Natural killer cell (primary cell): ENCODE data around the gene FOCAD. TPM values are rescaled to one million over a fixed set of nuclear protein-coding genes. Genes with fewer than 3 reads are reported as not detected.

Experiments
- ATAC-seq, 3 donors: fragments of 150-1000 bp in 2 of 3; fragments of 200-7000 bp in 1 of 3; cut with Tn5 transposase; 1 replicate in 1 of 3; 2 replicates in 2 of 3; pipeline ENCODE4 v1.10.0; 2021; ENCODE audit warnings: mild to moderate bottlenecking in 2 of 3, moderate library complexity in 2 of 3
- DNase-seq, 2 donors: peaks; one replicate each; pipeline versions ENCODE4 v3.0.0 to v3.0.0-alpha.2; 2013 to 2021; ENCODE audit warnings: mixed read lengths in 1 of 2
- H3K27ac ChIP-seq: one replicate; pipeline ENCODE4 v1.5.1; 2013; ENCODE audit warnings: mild to moderate bottlenecking, low read length
- H3K27me3 ChIP-seq: one replicate; pipeline ENCODE4 v1.6.1; 2013; ENCODE audit warnings: low read length; ENCODE audit not compliant: control insufficient read depth, insufficient read depth
- H3K36me3 ChIP-seq: one replicate; pipeline ENCODE4 v1.6.1; 2013; ENCODE audit warnings: low read length; ENCODE audit not compliant: control insufficient read depth, insufficient read depth
- H3K4me1 ChIP-seq: one replicate; pipeline ENCODE4 v1.6.1; 2013; ENCODE audit warnings: low read length; ENCODE audit not compliant: control insufficient read depth, insufficient read depth
- H3K4me3 ChIP-seq: one replicate; pipeline ENCODE4 v1.5.1; 2013; ENCODE audit warnings: low read length
- H3K9me3 ChIP-seq: one replicate; pipeline ENCODE4 v1.6.1; 2013; ENCODE audit warnings: low read length; ENCODE audit not compliant: control insufficient read depth, insufficient read depth
- H3K27ac Mint-ChIP-seq, 2 donors: one replicate each; pipeline ENCODE4 v1.8.0; 2022; ENCODE audit warnings: mild to moderate bottlenecking in 2 of 2, mixed read lengths in 2 of 2, moderate library complexity in 1 of 2
- H3K27me3 Mint-ChIP-seq, 2 donors: one replicate each; pipeline ENCODE4 v1.8.0; 2022; ENCODE audit warnings: low read depth in 2 of 2, mixed read lengths in 2 of 2
- H3K36me3 Mint-ChIP-seq: one replicate; pipeline ENCODE4 v1.8.0; 2022; ENCODE audit warnings: mixed read lengths
- H3K4me1 Mint-ChIP-seq, 2 donors: one replicate each; pipeline ENCODE4 v1.8.0; 2022; ENCODE audit warnings: mixed read lengths in 2 of 2
- H3K4me3 Mint-ChIP-seq: one replicate; pipeline ENCODE4 v1.8.0; 2022; ENCODE audit warnings: mild to moderate bottlenecking, moderate library complexity, mixed read lengths
- H3K9me3 Mint-ChIP-seq, 2 donors: one replicate each; pipeline ENCODE4 v1.8.0; 2022; ENCODE audit warnings: mixed read lengths in 2 of 2
- WGBS: methylation state at CpG from one replicate; pipeline ENCODE4 v1.1.7; 2013; ENCODE audit warnings: missing lambda C conversion rate; ENCODE audit not compliant: insufficient coverage; 5-methylcytosine and 5-hydroxymethylcytosine counted together
- intact Hi-C: fragments of 100-400 bp; cut with micrococcal nuclease; formaldehyde crosslinking; loops from one replicate; pipeline ENCODE4 v1.14.2; 2022
- total RNA-seq, 4 donors: library from RNA; stranded (reverse); fragments of 120-200 nt in 1 of 4; gene quantifications; one replicate each; pipeline versions ENCODE4 v1.2.3 to v1.2.4, GENCODE V29; 2013 to 2022
- TF ChIP-seq, protein P1 (sequence below): fragments of 200-600 bp; IDR thresholded peaks from one replicate; pipeline ENCODE4 v1.8.0; 2022; ENCODE audit warnings: antibody characterized with exemption

FOCAD gene
- total RNA-seq, 3 donors from 2014 or later (not counting 1 experiment from before 2014, with no cell fraction given) = 15.1 to 27.6 (median 18.8) TPM

DNA sequence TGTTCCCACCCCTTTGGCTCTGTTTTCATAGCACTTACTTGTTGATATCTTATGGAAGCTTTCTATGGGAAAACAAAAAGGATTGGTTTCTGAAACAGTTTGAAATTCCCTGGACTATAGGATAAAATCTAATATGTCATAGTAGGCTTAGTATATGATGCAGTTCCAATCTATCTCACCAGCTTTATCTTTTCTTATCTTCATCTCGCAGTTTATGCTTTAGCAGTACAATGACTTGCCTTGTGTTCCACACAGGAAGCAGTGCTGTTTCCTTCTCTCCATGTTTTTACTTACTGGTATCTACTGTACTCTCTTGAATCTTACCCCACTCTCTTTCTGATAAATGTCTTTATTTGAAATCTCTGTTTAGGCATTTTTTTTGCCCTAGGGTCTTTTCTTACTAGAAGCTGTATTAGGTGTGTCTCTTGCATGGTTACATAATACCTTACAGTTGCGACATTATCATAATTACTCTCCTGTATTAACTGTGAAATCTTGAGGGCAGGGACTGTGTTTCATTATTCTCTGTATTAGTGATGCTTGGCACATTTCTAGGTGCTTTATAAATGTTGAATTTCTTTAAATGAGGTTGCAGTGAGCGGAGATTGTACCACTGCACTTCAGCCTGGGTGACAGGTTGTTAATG is 76.3 kb downstream of the FOCAD start:
- no peak overlapping the region for H3K27ac Mint-ChIP-seq
- no peak for DNase-seq
- no peak overlapping the region for H3K4me3 ChIP-seq
- intact Hi-C loops = no loop called here
- no peaks in the 10 kb centered on the region for H3K36me3 ChIP-seq
- H3K27ac ChIP-seq = no peak overlapping the region
- H3K9me3 ChIP-seq = no peaks in the 10 kb centered on the region
- WGBS = 74% methylated on average over 2 of the region's 3 CpGs
- no peaks in the 10 kb centered on the region for H3K4me1 ChIP-seq
- TF ChIP-seq, protein P1, sequence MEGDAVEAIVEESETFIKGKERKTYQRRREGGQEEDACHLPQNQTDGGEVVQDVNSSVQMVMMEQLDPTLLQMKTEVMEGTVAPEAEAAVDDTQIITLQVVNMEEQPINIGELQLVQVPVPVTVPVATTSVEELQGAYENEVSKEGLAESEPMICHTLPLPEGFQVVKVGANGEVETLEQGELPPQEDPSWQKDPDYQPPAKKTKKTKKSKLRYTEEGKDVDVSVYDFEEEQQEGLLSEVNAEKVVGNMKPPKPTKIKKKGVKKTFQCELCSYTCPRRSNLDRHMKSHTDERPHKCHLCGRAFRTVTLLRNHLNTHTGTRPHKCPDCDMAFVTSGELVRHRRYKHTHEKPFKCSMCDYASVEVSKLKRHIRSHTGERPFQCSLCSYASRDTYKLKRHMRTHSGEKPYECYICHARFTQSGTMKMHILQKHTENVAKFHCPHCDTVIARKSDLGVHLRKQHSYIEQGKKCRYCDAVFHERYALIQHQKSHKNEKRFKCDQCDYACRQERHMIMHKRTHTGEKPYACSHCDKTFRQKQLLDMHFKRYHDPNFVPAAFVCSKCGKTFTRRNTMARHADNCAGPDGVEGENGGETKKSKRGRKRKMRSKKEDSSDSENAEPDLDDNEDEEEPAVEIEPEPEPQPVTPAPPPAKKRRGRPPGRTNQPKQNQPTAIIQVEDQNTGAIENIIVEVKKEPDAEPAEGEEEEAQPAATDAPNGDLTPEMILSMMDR = no peak
- peaks cover 0 to 5% of the 10 kb centered on the region in 2 donors for H3K4me1 Mint-ChIP-seq
- H3K36me3 Mint-ChIP-seq = no peaks in the 10 kb centered on the region
- no peak for ATAC-seq
- H3K9me3 Mint-ChIP-seq = no peaks in the 10 kb centered on the region
- H3K4me3 Mint-ChIP-seq = no peak overlapping the region
- no peaks in the 10 kb centered on the region for H3K27me3 Mint-ChIP-seq
- H3K27me3 ChIP-seq = no peaks in the 10 kb centered on the region

DNA sequence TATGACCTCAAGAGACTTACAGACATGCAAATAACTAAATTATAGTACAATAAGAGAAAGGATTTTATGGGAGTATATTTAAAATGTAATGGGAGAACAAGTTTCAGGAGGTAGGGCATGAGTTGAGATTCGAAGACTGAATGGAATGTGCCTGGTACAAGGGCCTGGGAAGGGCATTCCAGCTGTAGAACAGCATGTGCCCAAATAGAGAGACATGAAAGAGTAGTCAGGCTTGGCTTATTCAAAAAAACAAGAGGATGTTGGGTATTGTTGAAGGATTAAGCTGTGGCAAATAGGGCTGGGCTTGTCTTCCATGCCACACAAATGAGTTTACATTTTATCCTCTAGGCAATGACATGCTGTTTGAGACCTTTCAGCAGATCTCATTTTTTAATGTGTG is 86.9 kb downstream of the FOCAD start:
- Histone ChIP-seq H3K4me3 (no peak overlapping the region), H3K36me3 (peaks cover 5% of the 10 kb centered on the region), H3K27me3 (no peaks in the 10 kb centered on the region), H3K4me1 (no peaks in the 10 kb centered on the region), H3K9me3 (no peaks in the 10 kb centered on the region), H3K27ac (no peak overlapping the region)
- WGBS = 81% methylated on average over 1 of the region's 1 CpG
- DNase-seq (no peak), ATAC-seq (no peak)
- Mint-ChIP-seq H3K36me3 (peaks cover 23% of the 10 kb centered on the region), H3K27ac (no peak overlapping the region), H3K9me3 (no peaks in the 10 kb centered on the region), H3K27me3 (no peaks in the 10 kb centered on the region), H3K4me1 (no peaks in the 10 kb centered on the region), H3K4me3 (no peak overlapping the region)
- intact Hi-C loops = no loop called here
- TF ChIP-seq, protein P1 = no peak

DNA sequence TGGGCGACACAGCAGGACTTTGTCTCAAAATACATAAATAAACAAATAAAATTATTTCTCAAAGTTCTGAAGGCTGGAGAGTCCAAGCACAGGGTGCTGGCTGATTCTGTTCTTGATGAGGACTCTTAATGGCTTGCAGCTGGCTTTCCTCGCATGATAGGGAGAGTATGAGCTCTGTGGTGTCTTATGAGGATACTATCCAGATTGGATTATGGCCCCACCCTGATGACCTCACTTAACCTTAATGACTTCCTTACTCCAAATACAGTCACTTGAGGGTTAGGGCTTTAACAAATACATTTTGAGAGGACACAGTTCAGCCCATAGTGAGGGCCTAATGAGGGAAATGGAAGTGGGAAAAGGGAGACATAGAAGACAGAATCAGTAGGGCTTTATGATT is 87.7 kb downstream of the FOCAD start:
- intact Hi-C loops = no loop called here
- H3K9me3 ChIP-seq = no peaks in the 10 kb centered on the region
- no peak overlapping the region for H3K4me3 ChIP-seq
- no peak for ATAC-seq
- no peak overlapping the region for H3K27ac ChIP-seq
- Mint-ChIP-seq H3K9me3 (no peaks in the 10 kb centered on the region), H3K27me3 (no peaks in the 10 kb centered on the region), H3K36me3 (peaks cover 23% of the 10 kb centered on the region), H3K27ac (no peak overlapping the region), H3K4me1 (no peaks in the 10 kb centered on the region), H3K4me3 (no peak overlapping the region)
- TF ChIP-seq, protein P1 = no peak
- H3K27me3 ChIP-seq = no peaks in the 10 kb centered on the region
- DNase-seq = no peak
- H3K4me1 ChIP-seq = no peaks in the 10 kb centered on the region
- WGBS = 100% methylated on average over 1 of the region's 2 CpGs
- H3K36me3 ChIP-seq = peaks cover 3% of the 10 kb centered on the region

DNA sequence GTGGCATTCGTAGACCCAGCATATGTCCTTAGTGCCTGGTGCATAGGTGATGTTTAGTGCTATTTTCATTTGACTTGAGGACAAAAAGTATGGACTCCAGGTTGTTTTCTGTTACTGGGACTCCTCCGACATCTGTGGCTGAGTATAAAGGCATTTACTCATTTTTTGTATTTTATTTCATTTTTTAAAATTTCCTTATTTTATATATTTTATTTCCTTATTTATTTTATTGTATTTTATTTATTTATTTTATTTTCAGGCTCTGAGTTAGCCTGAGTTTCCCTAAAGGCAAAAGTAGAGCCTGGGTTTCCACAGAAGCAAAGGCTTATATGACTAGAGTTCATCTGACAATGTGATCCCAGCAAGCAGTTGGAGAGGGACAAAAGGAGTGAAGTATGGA is 91.6 kb downstream of the FOCAD start:
- TF ChIP-seq, protein P1 = no peak
- peaks cover 7% of the 10 kb centered on the region for H3K36me3 Mint-ChIP-seq
- H3K4me3 Mint-ChIP-seq = no peak overlapping the region
- intact Hi-C loops = no loop called here
- Histone ChIP-seq H3K9me3 (no peaks in the 10 kb centered on the region), H3K4me3 (no peak overlapping the region), H3K27me3 (no peaks in the 10 kb centered on the region), H3K4me1 (no peaks in the 10 kb centered on the region), H3K27ac (no peak overlapping the region), H3K36me3 (no peaks in the 10 kb centered on the region)
- no peaks in the 10 kb centered on the region for H3K27me3 Mint-ChIP-seq
- no peaks in the 10 kb centered on the region for H3K4me1 Mint-ChIP-seq
- WGBS = 100% methylated on average over 1 of the region's 2 CpGs
- H3K9me3 Mint-ChIP-seq = no peaks in the 10 kb centered on the region
- no peak for ATAC-seq
- H3K27ac Mint-ChIP-seq = no peak overlapping the region
- DNase-seq = no peak
